HFF-Myc (cell line): ENCODE measurements around the gene COX6A1.

ENCODE experiments used
- DNase-seq: peaks from one replicate; pipeline ENCODE4 v3.0.0-alpha.2; 2011; ENCODE audit warnings: low read depth; ENCODE audit errors: extremely low read depth
- H3K4me3 ChIP-seq: replicated peaks from 2 replicates; pipeline ENCODE4 v1.5.1; 2011; ENCODE audit warnings: low read depth, mild to moderate bottlenecking, control low read depth, low read length
- CTCF ChIP-seq: IDR thresholded peaks from 2 replicates; pipeline ENCODE4 v1.5.1; 2012; ENCODE audit warnings: mild to moderate bottlenecking, low read depth, low read length, control low read depth; ENCODE audit errors: missing control alignments

COX6A1 gene

GRCh38 chr12:120472521-120472920 is 34.6 kb downstream of the COX6A1 start:
- H3K4me3 ChIP-seq, result no peak overlapping the region
- TF ChIP-seq CTCF, result no peak
- no peak for DNase-seq

DNA sequence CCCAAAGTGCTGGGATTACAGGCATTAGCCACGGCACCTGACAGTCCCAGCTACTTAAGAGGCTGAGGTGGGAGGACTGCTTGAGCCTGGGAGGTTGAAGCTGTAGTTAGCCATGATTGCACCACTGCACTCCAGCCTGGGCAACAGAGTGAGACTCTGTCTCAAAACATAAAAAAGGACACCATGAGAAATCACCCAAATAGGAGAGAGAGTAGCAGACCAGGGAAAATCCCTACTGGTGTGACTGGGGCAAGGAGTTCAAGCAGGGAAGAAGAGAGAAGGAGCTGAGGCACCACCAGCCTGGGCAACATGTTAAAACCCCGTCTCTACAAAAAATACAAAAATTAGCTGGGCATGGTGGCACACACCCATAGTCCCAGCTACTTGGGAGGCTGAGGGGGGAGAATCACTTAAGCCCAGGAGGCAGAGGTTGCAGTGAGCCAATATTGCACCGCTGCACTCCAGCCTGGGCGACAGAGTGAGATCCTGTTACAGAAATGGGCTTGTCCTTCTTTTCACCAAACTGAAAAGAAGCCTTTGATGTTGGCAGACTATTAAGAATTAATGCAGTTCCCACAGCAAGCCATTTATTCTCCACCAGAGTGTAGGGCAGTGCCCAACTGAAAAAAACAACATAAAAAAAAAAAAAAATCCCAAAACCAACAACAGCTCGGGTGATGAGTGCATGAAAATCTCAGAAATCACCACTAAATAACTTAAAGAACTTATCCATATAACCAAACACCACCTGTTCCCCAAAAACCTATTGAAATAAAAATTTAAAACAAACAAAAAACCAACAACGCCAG is 36.1 kb downstream of the COX6A1 start:
- no peak for DNase-seq
- no peak overlapping the region for H3K4me3 ChIP-seq
- TF ChIP-seq CTCF, result no peak

DNA sequence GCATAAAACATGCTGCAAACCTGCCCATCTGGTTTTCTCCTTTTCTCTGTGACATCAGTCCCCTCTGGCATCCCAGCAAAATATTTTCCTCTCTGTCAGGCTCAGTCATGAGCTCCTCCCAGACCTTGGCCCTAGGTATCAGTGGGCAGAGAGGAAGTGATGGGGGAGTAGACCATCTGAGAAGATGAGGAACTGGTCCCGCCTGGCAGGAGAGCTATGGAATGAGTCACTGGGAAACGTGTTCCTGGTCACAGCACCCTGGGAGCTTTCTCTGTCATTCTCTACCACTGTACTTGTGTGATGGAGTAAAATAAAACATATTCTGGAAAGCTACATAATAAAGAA is 36.7 kb downstream of the COX6A1 start:
- TF ChIP-seq CTCF, result no peak
- peak; percentile 53 for DNase-seq
- no peak overlapping the region for H3K4me3 ChIP-seq

GRCh38 chr12:120475643-120476042 is 37.7 kb downstream of the COX6A1 start:
- no peak for DNase-seq
- TF ChIP-seq CTCF, result no peak
- H3K4me3 ChIP-seq, result no peak overlapping the region

DNA sequence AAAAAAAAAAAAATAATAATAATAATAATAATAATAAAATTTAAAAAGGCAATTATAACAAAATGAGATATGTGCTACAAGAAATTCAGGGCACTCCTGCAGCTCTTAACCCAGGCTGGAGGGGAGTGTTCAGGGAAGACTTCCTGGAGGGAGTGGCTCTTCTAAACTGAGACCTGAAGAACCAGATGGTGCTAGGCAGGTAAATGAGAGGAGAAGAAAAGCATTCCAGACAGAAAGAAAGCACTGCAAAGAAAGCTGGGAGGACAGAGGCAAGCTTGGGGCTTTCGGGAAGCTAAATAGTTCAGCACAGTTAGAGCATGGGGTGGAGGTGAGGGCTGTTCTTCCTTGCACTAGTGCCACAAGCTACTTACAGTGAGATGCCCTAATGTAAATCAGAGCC is 41.5 kb downstream of the COX6A1 start:
- H3K4me3 ChIP-seq, result no peak overlapping the region
- no peak for TF ChIP-seq CTCF
- DNase-seq, result no peak

DNA sequence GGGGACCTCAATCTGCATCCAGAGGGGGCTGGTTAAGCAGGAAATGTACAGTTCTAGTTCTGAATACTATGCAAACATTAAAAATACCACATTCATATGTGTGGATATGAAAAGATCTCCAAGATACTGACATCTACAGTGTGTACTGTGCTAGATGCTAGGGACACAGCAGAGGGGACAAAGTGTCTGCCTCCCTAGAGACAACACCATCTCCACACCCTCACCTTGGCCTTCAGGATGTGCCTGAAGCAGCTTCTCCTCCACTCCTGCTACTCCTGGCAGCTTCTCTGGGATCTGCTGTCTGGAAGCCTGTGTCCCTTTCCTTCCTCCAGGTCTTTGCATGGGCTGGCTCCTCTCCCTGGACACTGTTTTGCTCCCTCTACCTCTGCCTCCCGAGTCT is 42.3 kb downstream of the COX6A1 start:
- no peak overlapping the region for H3K4me3 ChIP-seq
- no peak for DNase-seq
- no peak for TF ChIP-seq CTCF
